B cell (primary cell): ENCODE measurements around the gene RAD21L1.

Experiments
- CTCF ChIP-seq: fragments of 200-600 bp; IDR thresholded peaks from one replicate; pipeline ENCODE4 v1.8.0; 2022; ENCODE audit warnings: antibody characterized with exemption, mild to moderate bottlenecking
- EZH2 ChIP-seq: IDR thresholded peaks from 2 replicates; pipeline ENCODE4 v1.6.1; 2012; ENCODE audit warnings: borderline replicate concordance, low read depth, mild to moderate bottlenecking, moderate library complexity, low read length; ENCODE audit not compliant: insufficient read depth, poor library complexity, severe bottlenecking

GRCh38 chr20:1190847-1191246, 35.0 kb upstream of the RAD21L1 start:
- TF ChIP-seq CTCF (no peak), EZH2 (no peak)
